ENCODE data around the gene KSR1. TPM values are rescaled to one million over a fixed set of nuclear protein-coding genes. Genes with fewer than 3 reads are reported as not detected.

Gene KSR1
- total RNA-seq, 1 donor from 2014 or later = 114 TPM

DNA sequence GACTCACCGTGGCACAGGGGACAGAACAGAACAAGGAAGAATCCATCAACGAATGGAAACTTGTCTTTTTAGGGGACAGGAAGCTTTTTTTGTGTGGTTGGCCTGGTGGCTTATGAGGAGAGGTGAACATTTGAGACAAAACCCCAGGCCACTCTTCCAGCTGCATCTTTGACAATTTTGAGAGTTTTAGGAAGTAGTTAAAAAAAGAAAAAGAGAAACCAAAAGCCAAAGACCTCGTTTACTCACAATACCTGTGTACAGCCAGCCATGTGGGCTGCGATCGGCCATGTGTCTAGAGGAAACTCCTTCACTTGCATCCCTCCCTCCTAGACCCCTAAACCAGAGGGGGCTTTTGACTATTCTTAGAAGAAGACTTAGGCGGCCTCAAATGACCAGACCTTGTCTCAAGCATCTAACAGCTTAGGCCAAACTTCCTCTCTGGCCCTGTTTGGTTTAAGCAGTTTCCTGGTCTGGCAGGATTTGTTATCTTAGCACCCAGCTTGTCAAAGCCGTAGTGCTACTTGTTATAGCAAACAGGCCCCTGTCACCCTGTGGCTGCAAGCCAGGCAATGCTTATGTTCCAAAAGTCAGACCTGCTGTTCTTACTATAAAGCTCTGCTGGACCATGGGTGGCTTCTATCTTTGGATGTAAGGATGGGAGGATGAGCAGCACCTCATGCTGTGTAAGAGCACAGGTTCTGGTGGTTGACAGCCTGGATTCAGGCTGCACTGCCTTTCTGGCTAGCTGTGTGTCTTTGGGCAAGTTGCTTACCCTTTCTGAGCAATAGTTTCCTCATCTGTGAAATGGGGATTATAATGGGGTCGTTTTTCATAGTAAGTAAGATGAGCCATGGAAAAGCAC, 17.7 kb downstream of the KSR1 start:
- ATAC-seq (ENCODE audit: low read depth) = no peak
- Mint-ChIP-seq H3K27ac (peak overlapping the region; percentile 99), H3K4me3 (peak overlapping the region; percentile 71), H3K36me3 (ENCODE audit: low read depth) (no peaks in the 10 kb centered on the region), H3K4me1 (peaks cover 84% of the 10 kb centered on the region), H3K9me3 (no peaks in the 10 kb centered on the region), H3K27me3 (no peaks in the 10 kb centered on the region)
- TF ChIP-seq, protein P1, sequence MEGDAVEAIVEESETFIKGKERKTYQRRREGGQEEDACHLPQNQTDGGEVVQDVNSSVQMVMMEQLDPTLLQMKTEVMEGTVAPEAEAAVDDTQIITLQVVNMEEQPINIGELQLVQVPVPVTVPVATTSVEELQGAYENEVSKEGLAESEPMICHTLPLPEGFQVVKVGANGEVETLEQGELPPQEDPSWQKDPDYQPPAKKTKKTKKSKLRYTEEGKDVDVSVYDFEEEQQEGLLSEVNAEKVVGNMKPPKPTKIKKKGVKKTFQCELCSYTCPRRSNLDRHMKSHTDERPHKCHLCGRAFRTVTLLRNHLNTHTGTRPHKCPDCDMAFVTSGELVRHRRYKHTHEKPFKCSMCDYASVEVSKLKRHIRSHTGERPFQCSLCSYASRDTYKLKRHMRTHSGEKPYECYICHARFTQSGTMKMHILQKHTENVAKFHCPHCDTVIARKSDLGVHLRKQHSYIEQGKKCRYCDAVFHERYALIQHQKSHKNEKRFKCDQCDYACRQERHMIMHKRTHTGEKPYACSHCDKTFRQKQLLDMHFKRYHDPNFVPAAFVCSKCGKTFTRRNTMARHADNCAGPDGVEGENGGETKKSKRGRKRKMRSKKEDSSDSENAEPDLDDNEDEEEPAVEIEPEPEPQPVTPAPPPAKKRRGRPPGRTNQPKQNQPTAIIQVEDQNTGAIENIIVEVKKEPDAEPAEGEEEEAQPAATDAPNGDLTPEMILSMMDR (IDR thresholded peaks at IDR 0.05) = no peak
- ChIA-PET CTCF (interaction anchor here (1.0 to 4.3 kb wide), 6 partner anchors 18 to 141 kb away, joined by 3 to 18 read pairs (median 3); partner anchors contain the start of gene KSR1), POLR2A (interaction anchor here (0.6 to 4.5 kb wide), 13 partner anchors 16 to 1079 kb away, joined by 3 to 61 read pairs (median 4); partner anchors contain the start of genes KSR1 and WSB1)
- no peak for DNase-seq
- intact Hi-C loops (cut with micrococcal nuclease) = loop anchor here (1.0 to 5.0 kb wide), 7 partner anchors 8 to 257 kb away; partner anchors contain the start of genes KSR1 and LGALS9

DNA sequence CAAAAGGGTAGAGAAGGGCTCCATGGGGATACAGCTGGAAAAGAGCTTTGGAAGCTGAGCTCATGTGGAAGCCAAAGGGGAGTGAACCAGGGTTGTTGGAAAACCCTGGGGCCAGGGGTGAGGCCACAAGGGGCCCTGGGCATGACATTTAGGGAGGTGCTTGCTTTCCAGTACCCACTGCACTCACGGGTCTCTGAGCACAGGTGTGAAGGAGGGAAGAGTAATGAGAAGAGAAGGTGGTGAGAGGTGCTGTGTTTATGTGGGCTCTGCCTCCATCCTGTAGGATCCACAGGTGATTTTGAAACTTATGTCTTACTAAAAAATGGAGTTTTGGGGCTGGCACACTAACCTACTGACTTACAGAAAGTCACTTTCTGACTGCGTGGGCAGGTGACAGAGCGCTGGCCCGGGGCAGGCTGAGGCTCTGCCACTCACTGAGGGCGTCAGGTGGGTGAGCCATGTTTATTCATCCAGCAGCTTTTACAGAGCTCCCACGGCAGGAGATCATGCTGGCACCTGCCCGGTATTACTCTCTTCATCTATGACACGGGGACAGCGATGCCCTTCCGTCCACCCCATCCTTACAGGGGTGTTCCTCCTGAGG, 18.9 kb downstream of the KSR1 start:
- Mint-ChIP-seq H3K27me3 (no peaks in the 10 kb centered on the region), H3K9me3 (no peaks in the 10 kb centered on the region), H3K36me3 (ENCODE audit: low read depth) (no peaks in the 10 kb centered on the region)

GRCh38 chr17:27475981-27476895, 20.0 kb downstream of the KSR1 start:
- Mint-ChIP-seq H3K36me3 (ENCODE audit: low read depth) (no peaks in the 10 kb centered on the region), H3K9me3 (no peaks in the 10 kb centered on the region), H3K27me3 (no peaks in the 10 kb centered on the region), H3K4me3 (no peak overlapping the region), H3K4me1 (peaks cover 82% of the 10 kb centered on the region), H3K27ac (no peak overlapping the region)
- DNase-seq (no peak), ATAC-seq (ENCODE audit: low read depth) (no peak)
- POLR2A ChIA-PET = interaction anchor here (1.1 kb wide), 1 partner anchor 20 kb away, joined by 3 read pairs; no protein-coding TSS in a partner anchor
- TF ChIP-seq, protein P1 (IDR thresholded peaks at IDR 0.05) = no peak
- CTCF ChIA-PET = no interaction called here
- intact Hi-C loops (cut with micrococcal nuclease) = no loop called here

More for the DNA sequence above, 18.9 kb downstream of the KSR1 start:
- Mint-ChIP-seq H3K27ac (peak overlapping the region; percentile 81), H3K4me1 (peaks cover 81% of the 10 kb centered on the region), H3K4me3 (peak overlapping the region; percentile 20)
- ChIA-PET CTCF (interaction anchor here (4.3 kb wide), 1 partner anchor 20 kb away, joined by 18 read pairs; the partner anchor contains the start of gene KSR1), POLR2A (interaction anchor here (1.0 to 4.5 kb wide), 3 partner anchors 17 to 52 kb away, joined by 4 to 61 read pairs (median 4); partner anchors contain the start of gene KSR1)
- DNase-seq (no peak), ATAC-seq (ENCODE audit: low read depth) (no peak)
- intact Hi-C loops (cut with micrococcal nuclease) = no loop called here
- TF ChIP-seq, protein P1 (IDR thresholded peaks at IDR 0.05) = no peak

- Mint-ChIP-seq H3K9me3 (no peaks in the 10 kb centered on the region), H3K4me3 (peak overlapping the region; percentile 12), H3K27ac (peak overlapping the region; percentile 57), H3K27me3 (no peaks in the 10 kb centered on the region), H3K4me1 (peaks cover 81% of the 10 kb centered on the region), H3K36me3 (ENCODE audit: low read depth) (no peaks in the 10 kb centered on the region)
- TF ChIP-seq, protein P1 (IDR thresholded peaks at IDR 0.05) = no peak
- ChIA-PET CTCF (no interaction called here), POLR2A (interaction anchor here (0.7 to 1.1 kb wide), 3 partner anchors 8 to 19 kb away, joined by 3 to 5 read pairs (median 4); no protein-coding TSS in a partner anchor)
- ATAC-seq (ENCODE audit: low read depth) (no peak), DNase-seq (no peak)
- intact Hi-C loops (cut with micrococcal nuclease) = no loop called here
Measured at GRCh38 chr17:27477050-27477888, 21.0 kb downstream of the KSR1 start.
